ENCODE results near the gene NANOS3.
A peak's percentile ranks its signal among the peaks of the same experiment; 100 is the strongest.

The NANOS3 gene

GRCh38 chr19:13885826-13886365 lies 9.0 kb downstream of the NANOS3 start:
- no peak overlapping the region for H3K27ac ChIP-seq (replicated peaks)
- DNase-seq (ENCODE audit: low read depth in 1 of 2, low spot score in 1 of 2), result no peak
- H3K4me3 ChIP-seq (replicated peaks; ENCODE audit: insufficient read depth, low read length), result no peak overlapping the region
- no peaks in the 10 kb centered on the region for H3K27me3 ChIP-seq (ENCODE audit: insufficient read depth, poor library complexity, severe bottlenecking)
- no peak for TF ChIP-seq REST (IDR thresholded peaks at IDR 0.05; ENCODE audit: insufficient replicate concordance, low read depth)
- no peak for TF ChIP-seq GABPA (IDR thresholded peaks at IDR 0.05; ENCODE audit: low read depth)
- no peak for TF ChIP-seq SPI1 (IDR thresholded peaks at IDR 0.05; ENCODE audit: borderline replicate concordance, low read depth)
- TF ChIP-seq POLR2AphosphoS5 (IDR thresholded peaks at IDR 0.05; ENCODE audit: low read depth), result no peak
- TF ChIP-seq CTCF (IDR thresholded peaks at IDR 0.05; ENCODE audit: insufficient read depth, low read length), result no peak

- no peaks in the 10 kb centered on the region for H3K27me3 ChIP-seq (ENCODE audit: insufficient read depth, poor library complexity, severe bottlenecking)
- H3K4me3 ChIP-seq (replicated peaks; ENCODE audit: insufficient read depth, low read length), result no peak overlapping the region
- TF ChIP-seq SPI1 (IDR thresholded peaks at IDR 0.05; ENCODE audit: borderline replicate concordance, low read depth) (no peak), REST (IDR thresholded peaks at IDR 0.05; ENCODE audit: insufficient replicate concordance, low read depth) (no peak), GABPA (IDR thresholded peaks at IDR 0.05; ENCODE audit: low read depth) (no peak), CTCF (IDR thresholded peaks at IDR 0.05; ENCODE audit: insufficient read depth, low read length) (no peak), POLR2AphosphoS5 (IDR thresholded peaks at IDR 0.05; ENCODE audit: low read depth) (no peak)
- no peak overlapping the region for H3K27ac ChIP-seq (replicated peaks)
- DNase-seq (ENCODE audit: low read depth in 1 of 2, low spot score in 1 of 2), result no peak
Observed at GRCh38 chr19:13887018-13887436, 10.1 kb downstream of the NANOS3 start.

GRCh38 chr19:13887517-13887916 lies 10.6 kb downstream of the NANOS3 start:
- Histone ChIP-seq H3K27ac (replicated peaks) (no peak overlapping the region), H3K27me3 (ENCODE audit: insufficient read depth, poor library complexity, severe bottlenecking) (no peaks in the 10 kb centered on the region), H3K4me3 (replicated peaks; ENCODE audit: insufficient read depth, low read length) (no peak overlapping the region)
- peak in 1 of 2 experiments; percentile 16 for DNase-seq (ENCODE audit: low read depth in 1 of 2, low spot score in 1 of 2)
- TF ChIP-seq SPI1 (IDR thresholded peaks at IDR 0.05; ENCODE audit: borderline replicate concordance, low read depth) (no peak), REST (IDR thresholded peaks at IDR 0.05; ENCODE audit: insufficient replicate concordance, low read depth) (no peak), POLR2AphosphoS5 (IDR thresholded peaks at IDR 0.05; ENCODE audit: low read depth) (no peak), GABPA (IDR thresholded peaks at IDR 0.05; ENCODE audit: low read depth) (no peak), CTCF (IDR thresholded peaks at IDR 0.05; ENCODE audit: insufficient read depth, low read length) (no peak)

All from HL-60 (cell line).